Tibial artery (tissue), 4 donors: ENCODE measurements around the gene TBC1D19.

Experiments used
- DNase-seq, 2 donors: peaks; one replicate each; pipeline ENCODE4 v3.0.0-alpha.2; 2019
- H3K27ac ChIP-seq, 2 donors: fragments of 200-600 bp; sonication (generic) in 1 of 2; 1 replicate in 1 of 2; 2 replicates in 1 of 2; pipeline ENCODE4 v1.5.1; 2018 to 2019; ENCODE audit warnings: mild to moderate bottlenecking in 1 of 2
- H3K27me3 ChIP-seq, 2 donors: fragments of 200-600 bp; sonication (generic) in 1 of 2; one replicate each; pipeline versions ENCODE4 v1.5.1 to v1.6.0; 2016 to 2019
- H3K36me3 ChIP-seq, 3 donors: fragments of 200-600 bp; sonication (generic) in 2 of 3; one replicate each; pipeline ENCODE4 v1.5.1; 2016 to 2019; ENCODE audit warnings: mild to moderate bottlenecking in 2 of 3
- H3K4me1 ChIP-seq, 4 donors: fragments of 200-600 bp; sonication (generic) in 2 of 4; 1 replicate in 3 of 4; 2 replicates in 1 of 4; pipeline ENCODE4 v1.5.1; 2016 to 2019
- H3K4me3 ChIP-seq, 2 donors: fragments of 200-600 bp; sonication (generic) in 1 of 2; 1 replicate in 1 of 2; 2 replicates in 1 of 2; pipeline ENCODE4 v1.5.1; 2018 to 2019; ENCODE audit warnings: mild to moderate bottlenecking in 2 of 2
- H3K9me3 ChIP-seq, 3 donors: fragments of 200-600 bp; sonication (generic) in 1 of 3; one replicate each; pipeline ENCODE4 v1.5.1; 2016 to 2019
- intact Hi-C: fragments of 100-400 bp; cut with DNase I; formaldehyde crosslinking; loops from one replicate; pipeline ENCODE4 v1.15.0; 2023; ENCODE audit warnings: low total_unique reads
- TF ChIP-seq, protein P1 (sequence below), 2 experiments: fragments of 200-600 bp in 1 of 2; fragments of 450-650 bp in 1 of 2; IDR thresholded peaks; one replicate each; pipeline ENCODE4 v1.5.1; 2017 to 2019; ENCODE audit warnings: antibody characterized with exemption in 2 of 2, mild to moderate bottlenecking in 1 of 2, moderate library complexity in 1 of 2

The TBC1D19 gene

DNA sequence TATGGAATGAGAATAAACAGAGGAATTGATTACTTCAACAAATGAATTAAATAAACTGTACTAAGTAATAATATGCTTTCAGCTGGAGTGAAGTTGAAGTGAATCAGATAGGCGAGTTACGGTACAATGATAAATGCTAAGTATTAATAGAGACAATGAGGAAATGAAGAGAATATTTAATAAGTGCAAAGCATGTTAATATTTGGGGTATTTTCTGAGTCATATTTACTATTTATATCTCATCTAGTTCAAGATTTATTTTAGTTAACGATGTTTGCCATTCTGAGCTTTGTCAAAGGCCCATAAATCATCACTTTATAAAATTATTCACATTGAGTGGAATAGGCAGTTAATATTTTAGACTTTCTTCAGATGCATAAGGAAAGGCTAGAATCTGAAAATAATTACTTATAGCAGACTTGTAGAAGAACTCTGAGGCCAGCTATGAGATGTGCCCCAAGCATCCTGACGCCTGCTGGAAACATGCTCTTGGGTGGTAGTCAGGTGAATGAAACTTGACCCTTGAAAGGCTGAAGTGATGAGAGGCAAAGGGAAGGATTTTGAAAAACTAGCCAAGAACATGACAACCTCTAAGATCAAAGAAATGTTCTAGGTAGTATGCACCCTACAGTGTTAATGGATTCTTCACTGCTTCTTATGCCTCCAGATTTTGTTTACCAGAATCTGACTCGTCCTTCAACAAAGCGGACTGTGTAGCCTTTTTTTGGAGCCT lies 142.9 kb downstream of the TBC1D19 start:
- peaks cover 0 to 12% (median 6%) of the 10 kb centered on the region in 3 donors for H3K36me3 ChIP-seq
- TF ChIP-seq, protein P1, sequence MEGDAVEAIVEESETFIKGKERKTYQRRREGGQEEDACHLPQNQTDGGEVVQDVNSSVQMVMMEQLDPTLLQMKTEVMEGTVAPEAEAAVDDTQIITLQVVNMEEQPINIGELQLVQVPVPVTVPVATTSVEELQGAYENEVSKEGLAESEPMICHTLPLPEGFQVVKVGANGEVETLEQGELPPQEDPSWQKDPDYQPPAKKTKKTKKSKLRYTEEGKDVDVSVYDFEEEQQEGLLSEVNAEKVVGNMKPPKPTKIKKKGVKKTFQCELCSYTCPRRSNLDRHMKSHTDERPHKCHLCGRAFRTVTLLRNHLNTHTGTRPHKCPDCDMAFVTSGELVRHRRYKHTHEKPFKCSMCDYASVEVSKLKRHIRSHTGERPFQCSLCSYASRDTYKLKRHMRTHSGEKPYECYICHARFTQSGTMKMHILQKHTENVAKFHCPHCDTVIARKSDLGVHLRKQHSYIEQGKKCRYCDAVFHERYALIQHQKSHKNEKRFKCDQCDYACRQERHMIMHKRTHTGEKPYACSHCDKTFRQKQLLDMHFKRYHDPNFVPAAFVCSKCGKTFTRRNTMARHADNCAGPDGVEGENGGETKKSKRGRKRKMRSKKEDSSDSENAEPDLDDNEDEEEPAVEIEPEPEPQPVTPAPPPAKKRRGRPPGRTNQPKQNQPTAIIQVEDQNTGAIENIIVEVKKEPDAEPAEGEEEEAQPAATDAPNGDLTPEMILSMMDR (IDR thresholded peaks at IDR 0.05): no peak
- no peaks in the 10 kb centered on the region for H3K27me3 ChIP-seq
- H3K9me3 ChIP-seq: no peaks in the 10 kb centered on the region
- no peaks in the 10 kb centered on the region for H3K4me1 ChIP-seq
- no peak overlapping the region for H3K4me3 ChIP-seq
- DNase-seq: no peak
- no peak overlapping the region for H3K27ac ChIP-seq
- intact Hi-C loops: no loop called here

DNA sequence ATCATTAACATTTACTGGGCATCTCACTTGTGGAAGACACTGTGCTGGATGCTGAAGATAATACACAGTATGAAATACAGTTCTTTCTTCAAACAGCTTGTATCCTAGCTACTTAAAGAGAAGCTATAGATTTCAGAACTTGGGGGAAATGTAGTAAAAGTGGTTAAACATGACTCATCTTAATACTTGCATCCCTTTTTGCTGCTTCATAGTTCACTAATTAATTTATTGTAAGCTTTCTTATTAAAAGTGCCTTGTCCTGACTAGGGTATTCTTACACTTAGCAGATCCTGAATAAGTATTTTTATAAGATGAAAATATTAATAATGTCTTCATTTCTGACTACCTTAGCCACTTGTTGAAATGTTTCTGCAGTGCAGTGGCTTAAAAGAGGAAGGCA lies 144.0 kb downstream of the TBC1D19 start:
- Histone ChIP-seq H3K27me3 (no peaks in the 10 kb centered on the region), H3K36me3 (peaks cover 0 to 12% (median 6%) of the 10 kb centered on the region in 3 donors), H3K27ac (no peak overlapping the region), H3K4me3 (no peak overlapping the region), H3K4me1 (no peaks in the 10 kb centered on the region), H3K9me3 (no peaks in the 10 kb centered on the region)
- intact Hi-C loops: no loop called here
- TF ChIP-seq, protein P1 (IDR thresholded peaks at IDR 0.05): no peak
- DNase-seq: no peak

DNA sequence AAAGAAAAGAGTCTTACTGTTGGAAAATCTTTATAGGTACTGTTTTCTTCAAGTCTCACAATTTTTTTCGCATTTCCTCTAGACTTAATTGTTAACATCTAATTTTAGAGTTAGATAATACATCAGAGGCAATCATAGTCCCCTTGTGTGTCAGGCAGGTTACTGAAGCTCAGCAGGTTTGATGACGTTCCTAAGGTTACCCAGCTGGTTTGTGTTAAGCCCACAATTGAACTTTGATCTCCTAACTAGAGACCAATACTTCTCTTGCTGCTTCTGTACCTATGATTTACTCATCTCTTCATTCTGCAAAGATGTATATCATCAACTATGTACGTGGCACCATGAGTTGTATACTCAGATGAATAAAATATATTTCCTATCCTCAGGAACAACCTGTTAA lies 145.1 kb downstream of the TBC1D19 start:
- DNase-seq: no peak

DNA sequence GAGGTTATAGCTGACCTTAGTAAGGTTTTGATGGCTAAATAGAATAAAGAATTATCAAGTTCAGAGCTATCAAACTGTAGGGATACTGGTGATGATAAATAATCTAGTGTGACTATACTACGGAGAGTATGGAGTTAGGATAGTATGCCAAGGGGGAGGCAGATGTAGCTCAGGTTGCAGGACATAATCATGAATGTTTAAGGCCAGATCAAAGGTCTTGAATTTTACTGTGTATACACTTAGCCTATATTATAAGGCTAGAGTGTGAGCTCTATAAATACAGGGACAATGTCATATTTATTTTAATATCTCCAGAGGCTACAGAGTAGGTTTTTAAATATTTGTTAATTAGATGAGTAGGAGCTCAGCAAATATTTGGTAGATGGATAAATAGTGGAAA lies 145.7 kb downstream of the TBC1D19 start:
- Histone ChIP-seq H3K27me3 (no peaks in the 10 kb centered on the region), H3K36me3 (peaks cover 0 to 11% (median 6%) of the 10 kb centered on the region in 3 donors), H3K9me3 (no peaks in the 10 kb centered on the region), H3K27ac (no peak overlapping the region), H3K4me3 (no peak overlapping the region), H3K4me1 (no peaks in the 10 kb centered on the region)
- DNase-seq: no peak
- TF ChIP-seq, protein P1 (IDR thresholded peaks at IDR 0.05): no peak
- intact Hi-C loops: no loop called here

More for the DNA sequence above, 145.1 kb downstream of the TBC1D19 start:
- intact Hi-C loops: no loop called here
- Histone ChIP-seq H3K4me1 (no peaks in the 10 kb centered on the region), H3K27ac (no peak overlapping the region), H3K4me3 (no peak overlapping the region), H3K27me3 (no peaks in the 10 kb centered on the region), H3K36me3 (peaks cover 0 to 12% (median 6%) of the 10 kb centered on the region in 3 donors), H3K9me3 (no peaks in the 10 kb centered on the region)
- TF ChIP-seq, protein P1 (IDR thresholded peaks at IDR 0.05): no peak

DNA sequence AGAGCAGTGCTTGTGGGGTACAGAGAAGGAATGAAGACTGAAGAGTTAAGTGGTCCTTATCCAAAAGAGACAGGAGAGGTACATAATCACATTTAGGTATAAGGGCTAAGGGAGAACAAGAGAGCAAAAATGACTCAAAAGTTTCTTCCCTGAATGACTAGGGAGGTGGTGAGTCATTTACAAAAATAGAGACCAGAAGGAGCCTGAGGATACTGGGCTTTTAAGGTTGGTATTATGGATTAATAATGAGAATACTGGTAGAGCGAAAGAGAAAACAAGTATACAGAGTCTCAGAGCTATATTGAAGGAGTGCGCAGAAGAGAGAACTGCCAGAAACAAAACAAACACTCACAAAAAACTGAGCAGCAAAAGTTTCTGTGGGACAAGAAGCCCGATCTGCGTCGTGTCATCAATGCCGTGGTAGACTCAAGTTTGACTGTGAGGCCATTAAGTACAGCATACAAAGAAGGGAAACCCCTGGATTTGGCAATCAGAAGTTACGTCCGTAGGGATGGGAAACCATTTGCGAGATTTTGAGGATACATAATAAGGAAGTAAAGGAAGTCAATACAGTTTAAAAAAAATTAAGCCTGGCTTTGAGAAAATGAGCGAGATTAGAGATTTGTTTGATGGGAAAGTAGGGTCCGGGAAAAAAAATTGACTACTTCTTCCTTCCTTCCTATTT lies 147.6 kb downstream of the TBC1D19 start:
- no peaks in the 10 kb centered on the region for H3K4me1 ChIP-seq

More for the DNA sequence above, 147.6 kb downstream of the TBC1D19 start:
- Histone ChIP-seq H3K4me3 (no peak overlapping the region), H3K36me3 (peaks cover 0 to 6% (median 0%) of the 10 kb centered on the region in 3 donors), H3K9me3 (no peaks in the 10 kb centered on the region), H3K27me3 (no peaks in the 10 kb centered on the region), H3K27ac (no peak overlapping the region)
- intact Hi-C loops: no loop called here
- TF ChIP-seq, protein P1 (IDR thresholded peaks at IDR 0.05): no peak
- no peak for DNase-seq
